ENCODE results near the gene ARID1B. TPM values are rescaled to one million over a fixed set of nuclear protein-coding genes. Genes with fewer than 3 reads are reported as not detected.

ARID1B gene
- total RNA-seq, 6 experiments from 2014 or later = 32.5 to 44.3 (median 36.5) TPM

DNA sequence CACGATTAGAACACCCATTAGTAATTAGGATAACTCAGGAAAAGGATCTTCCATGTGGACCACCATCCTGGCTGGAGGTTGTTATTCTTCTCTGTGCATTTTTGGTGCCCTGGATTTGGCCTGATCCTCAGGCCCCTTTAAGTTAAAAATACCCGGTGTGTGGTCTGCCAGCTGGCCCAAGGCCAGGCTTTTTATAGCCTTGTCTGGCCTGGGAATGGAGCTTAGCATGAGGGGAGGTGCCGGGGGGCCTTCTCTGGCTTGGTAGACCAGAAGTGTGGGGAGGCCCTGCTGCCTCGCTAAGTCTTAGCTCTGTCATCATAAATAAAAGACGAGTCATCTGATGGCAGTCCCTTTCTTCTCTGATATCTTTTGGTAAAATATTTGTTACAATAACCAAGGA, 71.4 kb downstream of the ARID1B start:
- TF ChIP-seq CTCF (IDR thresholded peaks at IDR 0.05) = no peak
- no peak for DNase-seq
- peaks cover 7% of the 10 kb centered on the region; the same call in 1 of the 2 replicates for H3K36me3 Mint-ChIP-seq (ENCODE audit: low read depth)
- no peaks in the 10 kb centered on the region for H3K27me3 Mint-ChIP-seq (ENCODE audit: insufficient read depth)
- H3K4me3 Mint-ChIP-seq = no peak overlapping the region
- H3K27ac Mint-ChIP-seq = peak overlapping the region; percentile 58
- H3K4me1 Mint-ChIP-seq (ENCODE audit: low read depth) = peaks cover 75% of the 10 kb centered on the region
- H3K9me3 Mint-ChIP-seq = no peaks in the 10 kb centered on the region

GRCh38 chr6:156849806-156850205, 72.6 kb downstream of the ARID1B start:
- Mint-ChIP-seq H3K4me1 (ENCODE audit: low read depth) (peaks cover 67% of the 10 kb centered on the region), H3K9me3 (no peaks in the 10 kb centered on the region), H3K27ac (no peak overlapping the region), H3K27me3 (ENCODE audit: insufficient read depth) (no peaks in the 10 kb centered on the region), H3K4me3 (no peak overlapping the region), H3K36me3 (ENCODE audit: low read depth) (peaks cover 7% of the 10 kb centered on the region; the same call in 1 of the 2 replicates)
- DNase-seq = no peak
- TF ChIP-seq CTCF (IDR thresholded peaks at IDR 0.05) = no peak

- H3K4me3 Mint-ChIP-seq = no peak overlapping the region
- no peaks in the 10 kb centered on the region for H3K27me3 Mint-ChIP-seq (ENCODE audit: insufficient read depth)
- H3K27ac Mint-ChIP-seq = no peak overlapping the region
- no peak for DNase-seq
- TF ChIP-seq CTCF (IDR thresholded peaks at IDR 0.05) = no peak
- H3K9me3 Mint-ChIP-seq = no peaks in the 10 kb centered on the region
- peaks cover 6% of the 10 kb centered on the region; the same call in 1 of the 2 replicates for H3K36me3 Mint-ChIP-seq (ENCODE audit: low read depth)
- peaks cover 63% of the 10 kb centered on the region for H3K4me1 Mint-ChIP-seq (ENCODE audit: low read depth)
Measured at GRCh38 chr6:156850353-156850752, 73.2 kb downstream of the ARID1B start.

DNA sequence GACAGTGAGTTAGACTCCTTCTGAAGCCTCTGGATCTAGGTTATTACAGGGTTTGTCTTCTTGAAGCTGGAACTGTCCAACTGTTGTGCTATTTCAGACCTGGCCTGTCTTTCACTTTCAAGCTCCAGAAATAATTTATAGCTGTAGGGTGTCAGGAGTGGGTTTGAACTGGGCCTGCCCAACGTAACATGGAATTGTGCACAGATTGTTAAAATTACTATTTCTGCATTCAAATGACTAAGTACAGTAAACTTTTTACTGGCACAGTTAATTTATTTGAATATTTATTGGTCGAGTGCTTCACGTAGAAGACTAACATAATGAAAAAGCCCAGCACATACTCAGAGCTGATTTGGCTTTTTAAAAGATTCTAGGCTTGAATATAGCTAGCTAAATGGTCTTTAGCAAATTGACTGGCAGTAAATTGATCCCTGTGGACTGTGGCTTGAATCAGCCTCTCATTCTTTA, 74.3 kb downstream of the ARID1B start:
- Mint-ChIP-seq H3K27ac (no peak overlapping the region), H3K4me3 (peak overlapping the region; percentile 26), H3K27me3 (ENCODE audit: insufficient read depth) (no peaks in the 10 kb centered on the region), H3K9me3 (no peaks in the 10 kb centered on the region), H3K4me1 (ENCODE audit: low read depth) (peaks cover 65% of the 10 kb centered on the region), H3K36me3 (ENCODE audit: low read depth) (no peaks in the 10 kb centered on the region)
- TF ChIP-seq CTCF (IDR thresholded peaks at IDR 0.05) = no peak
- DNase-seq = no peak

GRCh38 chr6:156852147-156852857, 75.1 kb downstream of the ARID1B start:
- no peak overlapping the region for H3K4me3 Mint-ChIP-seq

More at GRCh38 chr6:156852147-156852857, 75.1 kb downstream of the ARID1B start:
- Mint-ChIP-seq H3K4me1 (ENCODE audit: low read depth) (peaks cover 65% of the 10 kb centered on the region), H3K27ac (no peak overlapping the region), H3K27me3 (ENCODE audit: insufficient read depth) (no peaks in the 10 kb centered on the region), H3K36me3 (ENCODE audit: low read depth) (no peaks in the 10 kb centered on the region), H3K9me3 (no peaks in the 10 kb centered on the region)
- TF ChIP-seq CTCF (IDR thresholded peaks at IDR 0.05) = no peak
- no peak for DNase-seq
